HCT116 (cell line): ENCODE data around the gene ATP8A1. TPM values are rescaled to one million over a fixed set of nuclear protein-coding genes. Genes with fewer than 3 reads are reported as not detected.
A peak's percentile ranks its signal among the peaks of the same experiment; 100 is the strongest.

ENCODE experiments used
- ATAC-seq: fragments of 200-7000 bp; cut with Tn5 transposase; 2 replicates; pipeline ENCODE4 v1.9.1; 2020; ENCODE audit warnings: mild to moderate bottlenecking, moderate library complexity
- BruUV-seq: library from RNA; stranded (reverse); fragments of 400-500 nt; replicated peaks from 2 replicates; lab custom pipeline; 2021; lab: Mats Ljungman, UMichigan
- CTCF ChIA-PET: fragments of 300-600 bp; sonication (Branson Sonifier 250); formaldehyde crosslinking; loops from one replicate; lab custom pipeline; 2021; ENCODE audit warnings: antibody characterized with exemption; lab: Charles Lee
- POLR2A ChIA-PET: fragments of 300-600, 350-600 bp; sonication (Branson Sonifier 250); formaldehyde crosslinking; loops from one replicate; lab custom pipeline; 2021; ENCODE audit warnings: antibody characterized with exemption; lab: Charles Lee
- RAD21 ChIA-PET, 2 experiments: fragments of 300-600 bp; sonication (Branson Sonifier 250); formaldehyde crosslinking; loops; one replicate each; lab custom pipeline; 2023; ENCODE audit warnings: low total read pairs in 2 of 2; ENCODE audit not compliant: uncharacterized antibody in 2 of 2, unreplicated experiment in 2 of 2, low non-redundant PET in 1 of 2; lab: Charles Lee
- DNase-seq: peaks from one replicate; pipeline ENCODE4 v3.0.0-alpha.2; 2010; ENCODE audit warnings: low read depth, low spot score
- H2AFZ ChIP-seq: fragments of 200-600 bp; shearing (Covaris generic), sonication (generic); 2 replicates; pipeline ENCODE4 v1.6.1; 2017; ENCODE audit warnings: low read depth, mixed run types, mixed read lengths, antibody characterized with exemption, low read length; ENCODE audit not compliant: poor library complexity, severe bottlenecking
- H3K27ac ChIP-seq: 2 replicates; pipeline ENCODE4 v1.5.1; 2012; ENCODE audit warnings: low read depth, low read length
- H3K27me3 ChIP-seq: fragments of 200-600 bp; sonication (generic); 2 replicates; pipeline ENCODE4 v1.6.1; 2016; ENCODE audit warnings: mixed run types, low read length, mixed read lengths; ENCODE audit not compliant: insufficient read depth
- H3K36me3 ChIP-seq, 2 experiments: fragments of 200-500 bp in 1 of 2; fragments of 200-600 bp in 1 of 2; sonication (Bioruptor generic) in 1 of 2; sonication (generic) in 1 of 2; 2 replicates each; pipeline versions ENCODE4 v1.5.1 to v1.6.1; 2014 to 2016; ENCODE audit warnings: low read length in 2 of 2, inconsistent platforms in 1 of 2, mixed read lengths in 1 of 2, mixed run types in 1 of 2; ENCODE audit not compliant: insufficient read depth in 2 of 2, control insufficient read depth in 1 of 2
- H3K4me1 ChIP-seq, 2 experiments: fragments of 200-600 bp in 1 of 2; sonication (generic) in 1 of 2; 2 replicates each; pipeline versions ENCODE4 v1.5.1 to v1.6.1; 2012 to 2017; ENCODE audit warnings: low read length in 2 of 2, inconsistent platforms in 1 of 2, mild to moderate bottlenecking in 1 of 2, mixed read lengths in 1 of 2, mixed run types in 1 of 2, moderate library complexity in 1 of 2; ENCODE audit not compliant: insufficient read depth in 2 of 2, control insufficient read depth in 1 of 2
- H3K4me2 ChIP-seq: fragments of 200-600 bp; sonication (generic); 2 replicates; pipeline ENCODE4 v1.6.1; 2017; ENCODE audit warnings: mixed run types, low read length, mixed read lengths
- H3K4me3 ChIP-seq, 2 experiments: fragments of 200-600 bp in 1 of 2; sonication (generic) in 1 of 2; replicated peaks in 1 of 2; 2 replicates each; pipeline ENCODE4 v1.5.1; 2011 to 2016; ENCODE audit warnings: low read length in 2 of 2, control low read depth in 1 of 2, low read depth in 1 of 2, mild to moderate bottlenecking in 1 of 2, mixed read lengths in 1 of 2, mixed run types in 1 of 2
- H3K79me2 ChIP-seq: fragments of 200-600 bp; sonication (generic); 2 replicates; pipeline ENCODE4 v1.6.1; 2017; ENCODE audit warnings: mild to moderate bottlenecking, mixed run types, low read length, moderate library complexity, mixed read lengths; ENCODE audit not compliant: insufficient read depth
- H3K9ac ChIP-seq: fragments of 200-600 bp; sonication (generic); 2 replicates; pipeline ENCODE4 v1.6.1; 2016; ENCODE audit warnings: low read length, mixed read lengths
- H3K9me2 ChIP-seq: fragments of 200-600 bp; sonication (generic), shearing (Covaris generic); 2 replicates; pipeline ENCODE4 v1.6.1; 2017; ENCODE audit warnings: mixed run types, mild to moderate bottlenecking, moderate library complexity; ENCODE audit not compliant: insufficient read depth
- H3K9me3 ChIP-seq, 2 experiments: fragments of 200-500 bp in 1 of 2; fragments of 200-600 bp in 1 of 2; sonication (Bioruptor generic) in 1 of 2; sonication (generic) in 1 of 2; 2 replicates each; pipeline ENCODE4 v1.6.1; 2014 to 2017; ENCODE audit warnings: low read length in 2 of 2, mixed read lengths in 2 of 2, inconsistent platforms in 1 of 2, low read depth in 1 of 2, mild to moderate bottlenecking in 1 of 2, mixed run types in 1 of 2, moderate library complexity in 1 of 2; ENCODE audit not compliant: control insufficient read depth in 1 of 2, insufficient read depth in 1 of 2
- H4K20me1 ChIP-seq: fragments of 200-600 bp; sonication (generic), shearing (Covaris generic); 2 replicates; pipeline ENCODE4 v1.6.1; 2017; ENCODE audit warnings: mixed run types, mild to moderate bottlenecking, moderate library complexity; ENCODE audit not compliant: insufficient read depth
- CBX3 ChIP-seq: IDR thresholded peaks from 2 replicates; pipeline ENCODE4 v1.6.1; 2012; ENCODE audit warnings: low read depth
- CEBPB ChIP-seq: IDR thresholded peaks from 2 replicates; pipeline ENCODE4 v1.6.1; 2012; ENCODE audit warnings: low read depth
- EGR1 ChIP-seq: IDR thresholded peaks from 2 replicates; pipeline ENCODE4 v1.6.1; 2012; ENCODE audit warnings: low read depth
- ELF1 ChIP-seq: IDR thresholded peaks from 2 replicates; pipeline ENCODE4 v1.6.1; 2012; ENCODE audit warnings: low read depth, borderline replicate concordance
- FOSL1 ChIP-seq: IDR thresholded peaks from 2 replicates; pipeline ENCODE4 v1.6.1; 2012; ENCODE audit warnings: low read depth
- POLR2AphosphoS5 ChIP-seq: IDR thresholded peaks from 2 replicates; pipeline ENCODE4 v1.6.1; 2011; ENCODE audit warnings: mild to moderate bottlenecking, low read depth, low read length, moderate library complexity
- RAD21 ChIP-seq: IDR thresholded peaks from 2 replicates; pipeline ENCODE4 v1.6.1; 2012; ENCODE audit warnings: low read depth, mild to moderate bottlenecking
- SIN3A ChIP-seq: IDR thresholded peaks from 2 replicates; pipeline ENCODE4 v1.6.1; 2012; ENCODE audit warnings: low read depth
- SP1 ChIP-seq: IDR thresholded peaks from 2 replicates; pipeline ENCODE4 v1.6.1; 2012; ENCODE audit warnings: low read depth
- SRF ChIP-seq: IDR thresholded peaks from 2 replicates; pipeline ENCODE4 v1.6.1; 2012; ENCODE audit warnings: low read depth
- TCF7L2 ChIP-seq: IDR thresholded peaks from 2 replicates; pipeline ENCODE4 v1.7.0; 2011; ENCODE audit warnings: borderline replicate concordance, inconsistent platforms; ENCODE audit not compliant: insufficient read depth, insufficient read length; ENCODE audit errors: extremely low read depth
- ZFX ChIP-seq: fragments of 450-650 bp; IDR thresholded peaks from 2 replicates; pipeline ENCODE4 v1.6.1; 2017
- ZNF274 ChIP-seq: fragments of 200-500 bp; sonication (Bioruptor generic); IDR thresholded peaks from 2 replicates; pipeline ENCODE4 v1.6.1; 2014; ENCODE audit warnings: mild to moderate bottlenecking, low read depth, low read length, inconsistent platforms
- intact Hi-C: fragments of 100-400 bp; cut with micrococcal nuclease; formaldehyde crosslinking; loops from 2 replicates; pipeline ENCODE4 v1.10.0; 2022
- total RNA-seq: library from RNA; stranded (reverse); gene quantifications from one replicate; pipeline ENCODE4 v1.2.1, GENCODE V29; 2021; ENCODE audit not compliant: unreplicated experiment
- TF ChIP-seq, protein P1 (sequence below): IDR thresholded peaks from 2 replicates; pipeline ENCODE4 v1.6.1; 2012; ENCODE audit warnings: low read depth
- TF ChIP-seq, protein P2 (sequence below), 3 experiments: fragments of 200-600 bp in 1 of 3; sonication (generic) in 1 of 3; IDR thresholded peaks in 2 of 3; conservative IDR thresholded peaks in 1 of 3; 2 replicates each; pipeline ENCODE4 v1.5.1; 2012 to 2017; ENCODE audit warnings: low read depth in 2 of 3, low read length in 2 of 3, antibody characterized with exemption in 1 of 3, borderline replicate concordance in 1 of 3, control low read depth in 1 of 3, mild to moderate bottlenecking in 1 of 3, mixed read lengths in 1 of 3, mixed run types in 1 of 3, moderate library complexity in 1 of 3; ENCODE audit not compliant: insufficient read depth in 1 of 3
- TF ChIP-seq, protein P3 (sequence below): IDR thresholded peaks from 2 replicates; pipeline ENCODE4 v1.6.1; 2012
- TF ChIP-seq, protein P4 (sequence below): IDR thresholded peaks from 2 replicates; pipeline ENCODE4 v1.6.1; 2012
- TF ChIP-seq, protein P5 (sequence below): IDR thresholded peaks from 2 replicates; pipeline ENCODE4 v1.6.1; 2011; ENCODE audit warnings: mild to moderate bottlenecking, low read length, moderate library complexity; ENCODE audit not compliant: insufficient replicate concordance; ENCODE audit errors: extremely low read depth

Gene ATP8A1
- total RNA-seq, 1 experiment from 2014 or later: 1.9 TPM

DNA sequence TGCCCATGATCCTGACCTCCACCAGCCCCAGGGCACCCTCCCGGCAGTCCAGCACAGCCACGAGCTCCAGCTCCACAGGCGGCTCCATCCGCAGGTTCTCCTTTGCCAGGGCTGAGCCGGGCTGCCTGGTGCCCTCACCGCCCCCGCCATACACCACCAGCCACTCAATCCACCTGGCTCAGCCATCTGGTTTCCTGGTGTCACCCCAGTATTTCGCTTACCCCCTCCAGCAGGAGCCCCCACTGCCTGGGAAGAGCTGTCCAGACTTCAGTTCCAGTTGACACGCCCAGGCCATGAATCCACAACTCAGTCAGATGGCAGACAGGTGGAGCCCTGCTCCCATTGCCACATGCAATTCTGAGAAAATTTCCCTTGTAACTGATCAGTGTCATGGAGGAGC is 255.7 kb downstream of the ATP8A1 start (continued):
- TF ChIP-seq, protein P1, sequence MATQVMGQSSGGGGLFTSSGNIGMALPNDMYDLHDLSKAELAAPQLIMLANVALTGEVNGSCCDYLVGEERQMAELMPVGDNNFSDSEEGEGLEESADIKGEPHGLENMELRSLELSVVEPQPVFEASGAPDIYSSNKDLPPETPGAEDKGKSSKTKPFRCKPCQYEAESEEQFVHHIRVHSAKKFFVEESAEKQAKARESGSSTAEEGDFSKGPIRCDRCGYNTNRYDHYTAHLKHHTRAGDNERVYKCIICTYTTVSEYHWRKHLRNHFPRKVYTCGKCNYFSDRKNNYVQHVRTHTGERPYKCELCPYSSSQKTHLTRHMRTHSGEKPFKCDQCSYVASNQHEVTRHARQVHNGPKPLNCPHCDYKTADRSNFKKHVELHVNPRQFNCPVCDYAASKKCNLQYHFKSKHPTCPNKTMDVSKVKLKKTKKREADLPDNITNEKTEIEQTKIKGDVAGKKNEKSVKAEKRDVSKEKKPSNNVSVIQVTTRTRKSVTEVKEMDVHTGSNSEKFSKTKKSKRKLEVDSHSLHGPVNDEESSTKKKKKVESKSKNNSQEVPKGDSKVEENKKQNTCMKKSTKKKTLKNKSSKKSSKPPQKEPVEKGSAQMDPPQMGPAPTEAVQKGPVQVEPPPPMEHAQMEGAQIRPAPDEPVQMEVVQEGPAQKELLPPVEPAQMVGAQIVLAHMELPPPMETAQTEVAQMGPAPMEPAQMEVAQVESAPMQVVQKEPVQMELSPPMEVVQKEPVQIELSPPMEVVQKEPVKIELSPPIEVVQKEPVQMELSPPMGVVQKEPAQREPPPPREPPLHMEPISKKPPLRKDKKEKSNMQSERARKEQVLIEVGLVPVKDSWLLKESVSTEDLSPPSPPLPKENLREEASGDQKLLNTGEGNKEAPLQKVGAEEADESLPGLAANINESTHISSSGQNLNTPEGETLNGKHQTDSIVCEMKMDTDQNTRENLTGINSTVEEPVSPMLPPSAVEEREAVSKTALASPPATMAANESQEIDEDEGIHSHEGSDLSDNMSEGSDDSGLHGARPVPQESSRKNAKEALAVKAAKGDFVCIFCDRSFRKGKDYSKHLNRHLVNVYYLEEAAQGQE: no peak
- TF ChIP-seq, protein P2, sequence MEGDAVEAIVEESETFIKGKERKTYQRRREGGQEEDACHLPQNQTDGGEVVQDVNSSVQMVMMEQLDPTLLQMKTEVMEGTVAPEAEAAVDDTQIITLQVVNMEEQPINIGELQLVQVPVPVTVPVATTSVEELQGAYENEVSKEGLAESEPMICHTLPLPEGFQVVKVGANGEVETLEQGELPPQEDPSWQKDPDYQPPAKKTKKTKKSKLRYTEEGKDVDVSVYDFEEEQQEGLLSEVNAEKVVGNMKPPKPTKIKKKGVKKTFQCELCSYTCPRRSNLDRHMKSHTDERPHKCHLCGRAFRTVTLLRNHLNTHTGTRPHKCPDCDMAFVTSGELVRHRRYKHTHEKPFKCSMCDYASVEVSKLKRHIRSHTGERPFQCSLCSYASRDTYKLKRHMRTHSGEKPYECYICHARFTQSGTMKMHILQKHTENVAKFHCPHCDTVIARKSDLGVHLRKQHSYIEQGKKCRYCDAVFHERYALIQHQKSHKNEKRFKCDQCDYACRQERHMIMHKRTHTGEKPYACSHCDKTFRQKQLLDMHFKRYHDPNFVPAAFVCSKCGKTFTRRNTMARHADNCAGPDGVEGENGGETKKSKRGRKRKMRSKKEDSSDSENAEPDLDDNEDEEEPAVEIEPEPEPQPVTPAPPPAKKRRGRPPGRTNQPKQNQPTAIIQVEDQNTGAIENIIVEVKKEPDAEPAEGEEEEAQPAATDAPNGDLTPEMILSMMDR (IDR thresholded peaks at IDR 0.05 in 2 of 3, conservative IDR thresholded peaks at IDR 0.05 in 1 of 3; ENCODE audit: borderline replicate concordance in 1 of 3, insufficient read depth in 1 of 3, low read depth in 2 of 3, low read length in 2 of 3): peak in 2 of 3 experiments; percentile 26 to 29; a peak in 2 of 6 replicates
- no peak for TF ChIP-seq SP1

DNA sequence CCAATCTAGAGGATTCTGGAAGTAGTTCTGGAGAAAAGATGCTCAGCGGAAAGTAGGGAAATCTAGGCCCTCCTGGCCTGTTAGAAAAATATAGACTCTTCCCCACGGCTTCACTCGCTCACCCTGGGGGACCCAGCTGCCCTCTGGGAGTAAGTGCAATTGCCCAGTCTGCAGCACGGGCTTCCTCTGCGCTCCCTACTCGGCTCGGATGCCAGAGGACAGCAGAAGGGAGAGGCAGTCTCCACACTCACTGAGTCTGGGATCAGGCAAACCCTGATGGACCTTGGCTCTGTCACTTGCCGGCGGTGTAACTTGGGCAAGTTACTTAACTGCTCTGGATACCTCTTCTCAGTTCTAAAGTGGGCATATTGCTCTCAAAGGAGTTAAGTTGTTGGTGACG is 257.5 kb downstream of the ATP8A1 start:
- ChIA-PET POLR2A (no interaction called here), CTCF (no interaction called here), RAD21 (no interaction called here)
- ATAC-seq (no peak), DNase-seq (no peak)
- Histone ChIP-seq H3K9me2 (no peaks in the 10 kb centered on the region), H3K79me2 (no peaks in the 10 kb centered on the region), H2AFZ (no peak overlapping the region), H4K20me1 (no peaks in the 10 kb centered on the region), H3K4me1 (no peaks in the 10 kb centered on the region), H3K27ac (no peak overlapping the region), H3K4me3 (no peak overlapping the region), H3K4me2 (no peak overlapping the region), H3K36me3 (no peaks in the 10 kb centered on the region), H3K9me3 (no peaks in the 10 kb centered on the region), H3K9ac (no peak overlapping the region), H3K27me3 (no peaks in the 10 kb centered on the region)
- intact Hi-C loops: no loop called here
- no TSS peak for BruUV-seq
- no peak for TF ChIP-seq RAD21
- TF ChIP-seq SIN3A: no peak
- TF ChIP-seq, protein P3, sequence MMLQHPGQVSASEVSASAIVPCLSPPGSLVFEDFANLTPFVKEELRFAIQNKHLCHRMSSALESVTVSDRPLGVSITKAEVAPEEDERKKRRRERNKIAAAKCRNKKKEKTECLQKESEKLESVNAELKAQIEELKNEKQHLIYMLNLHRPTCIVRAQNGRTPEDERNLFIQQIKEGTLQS: no peak
- no peak for TF ChIP-seq SRF
- TF ChIP-seq EGR1: no peak
- no peak for TF ChIP-seq FOSL1
- no peak for TF ChIP-seq TCF7L2
- TF ChIP-seq ZNF274: no peak
- TF ChIP-seq SP1: no peak
- no peak for TF ChIP-seq POLR2AphosphoS5
- TF ChIP-seq, protein P4, sequence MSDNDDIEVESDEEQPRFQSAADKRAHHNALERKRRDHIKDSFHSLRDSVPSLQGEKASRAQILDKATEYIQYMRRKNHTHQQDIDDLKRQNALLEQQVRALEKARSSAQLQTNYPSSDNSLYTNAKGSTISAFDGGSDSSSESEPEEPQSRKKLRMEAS: no peak
- TF ChIP-seq CBX3: no peak
- TF ChIP-seq, protein P5, sequence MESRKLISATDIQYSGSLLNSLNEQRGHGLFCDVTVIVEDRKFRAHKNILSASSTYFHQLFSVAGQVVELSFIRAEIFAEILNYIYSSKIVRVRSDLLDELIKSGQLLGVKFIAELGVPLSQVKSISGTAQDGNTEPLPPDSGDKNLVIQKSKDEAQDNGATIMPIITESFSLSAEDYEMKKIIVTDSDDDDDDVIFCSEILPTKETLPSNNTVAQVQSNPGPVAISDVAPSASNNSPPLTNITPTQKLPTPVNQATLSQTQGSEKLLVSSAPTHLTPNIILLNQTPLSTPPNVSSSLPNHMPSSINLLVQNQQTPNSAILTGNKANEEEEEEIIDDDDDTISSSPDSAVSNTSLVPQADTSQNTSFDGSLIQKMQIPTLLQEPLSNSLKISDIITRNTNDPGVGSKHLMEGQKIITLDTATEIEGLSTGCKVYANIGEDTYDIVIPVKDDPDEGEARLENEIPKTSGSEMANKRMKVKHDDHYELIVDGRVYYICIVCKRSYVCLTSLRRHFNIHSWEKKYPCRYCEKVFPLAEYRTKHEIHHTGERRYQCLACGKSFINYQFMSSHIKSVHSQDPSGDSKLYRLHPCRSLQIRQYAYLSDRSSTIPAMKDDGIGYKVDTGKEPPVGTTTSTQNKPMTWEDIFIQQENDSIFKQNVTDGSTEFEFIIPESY: no peak
- TF ChIP-seq ELF1: no peak
- TF ChIP-seq ZFX: no peak
- TF ChIP-seq CEBPB: no peak
